ENCODE results near the gene ACHE. TPM values are rescaled to one million over a fixed set of nuclear protein-coding genes. Genes with fewer than 3 reads are reported as not detected.

Gene ACHE
- polyA plus RNA-seq, 1 donor, result 7.4 TPM

DNA sequence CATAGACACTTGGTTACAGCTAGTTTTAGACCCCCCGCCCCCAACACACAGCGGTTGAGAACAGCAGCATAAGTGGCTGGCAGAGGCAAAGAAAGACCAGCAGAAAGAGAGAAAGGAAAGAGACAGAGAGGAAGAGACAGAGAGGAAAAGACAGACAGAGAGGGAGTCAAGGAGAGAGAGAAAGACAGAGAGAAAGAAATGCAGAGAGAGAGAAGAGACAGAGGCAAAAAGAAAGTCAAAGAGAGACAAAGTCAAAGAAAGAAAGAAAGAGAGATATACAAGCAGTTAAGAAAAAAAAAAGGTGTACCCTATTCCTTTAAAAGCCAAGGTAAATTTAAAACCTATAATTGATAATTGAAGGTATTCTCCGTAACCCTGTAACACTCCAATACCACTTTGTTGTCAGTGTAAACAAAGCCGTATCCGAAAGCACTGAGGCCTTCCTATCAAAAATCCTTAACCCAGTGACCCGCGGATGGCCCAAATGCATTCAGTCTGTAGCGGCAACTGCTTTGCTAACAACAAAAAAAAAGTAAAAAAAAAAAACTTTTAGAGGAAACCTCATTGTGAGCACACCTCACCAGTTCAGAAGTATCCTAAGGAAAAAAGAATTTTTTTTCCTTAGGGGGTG, 55.1 kb downstream of the ACHE start:
- H3K4me3 ChIP-seq (ENCODE audit: low read length), result no peak overlapping the region
- H3K27me3 ChIP-seq (ENCODE audit: control insufficient read depth, insufficient read depth, low read length), result no peaks in the 10 kb centered on the region
- no peak overlapping the region for H3K27ac ChIP-seq (ENCODE audit: low read length)
- H3K36me3 ChIP-seq (ENCODE audit: control insufficient read depth, insufficient read depth, low read length), result no peaks in the 10 kb centered on the region
- H3K4me1 ChIP-seq (ENCODE audit: control insufficient read depth, insufficient read depth, low read length), result peaks cover 15% of the 10 kb centered on the region
- 59% methylated on average over 6 of the region's 8 CpGs for WGBS (ENCODE audit: insufficient coverage, low lambda C conversion rate)
- DNase-seq, result no peak
- no peaks in the 10 kb centered on the region for H3K9me3 ChIP-seq (ENCODE audit: control insufficient read depth, low read depth, low read length)

Other genes starting within 250 kb of the ACHE start
- 2.9 TPM for gene ACTL6B, start 239.4 kb downstream of the ACHE start, polyA plus RNA-seq
- 193 TPM for gene GNB2, start 222.1 kb downstream of the ACHE start, polyA plus RNA-seq
- 47.6 TPM for gene GIGYF1, start 201.6 kb downstream of the ACHE start, polyA plus RNA-seq
- gene POP7, start 189.8 kb downstream of the ACHE start, polyA plus RNA-seq, result 28.7 TPM
- gene EPO, start 175.4 kb downstream of the ACHE start, polyA plus RNA-seq, result 0.19 TPM
- 0.04 TPM for gene ZAN, start 162.3 kb downstream of the ACHE start, polyA plus RNA-seq
- gene EPHB4, start 68.4 kb downstream of the ACHE start, polyA plus RNA-seq, result 30.4 TPM
- 26.0 TPM for gene SLC12A9, start 43.2 kb downstream of the ACHE start, polyA plus RNA-seq
- 46.1 TPM for gene TRIP6, start 28.5 kb downstream of the ACHE start, polyA plus RNA-seq
- 118 TPM for gene SRRT, start 20.8 kb downstream of the ACHE start, polyA plus RNA-seq
- 2.4 TPM for gene UFSP1, start 6.2 kb downstream of the ACHE start, polyA plus RNA-seq
- 127 TPM for gene MUC3A, start 53.6 kb upstream of the ACHE start, polyA plus RNA-seq
- 3.3 TPM for gene MUC12, start 73.7 kb upstream of the ACHE start, polyA plus RNA-seq
- gene MUC17, start 124.2 kb upstream of the ACHE start, polyA plus RNA-seq, result 139 TPM
- gene TRIM56, start 189.6 kb upstream of the ACHE start, polyA plus RNA-seq, result 25.6 TPM
- gene SERPINE1, start 231.2 kb upstream of the ACHE start, polyA plus RNA-seq, result 1.7 TPM